Vagina (tissue), 2 donors: Measurements from ENCODE around the gene WNT5A.

ENCODE experiments used
- CTCF ChIP-seq, 3 experiments: fragments of 450-650 bp in 2 of 3; fragments of 200-600 bp in 1 of 3; sonication (generic) in 1 of 3; IDR thresholded peaks; one replicate each; pipeline ENCODE4 v1.5.1; 2017 to 2019; ENCODE audit warnings: antibody characterized with exemption in 3 of 3, mild to moderate bottlenecking in 2 of 3, moderate library complexity in 2 of 3
- POLR2A ChIP-seq, 2 donors: fragments of 450-650 bp; IDR thresholded peaks; one replicate each; pipeline ENCODE4 v1.6.1; 2017; ENCODE audit warnings: antibody characterized with exemption in 2 of 2, mild to moderate bottlenecking in 2 of 2, moderate library complexity in 2 of 2

- TF ChIP-seq CTCF (IDR thresholded peaks at IDR 0.05) (no peak), POLR2A (IDR thresholded peaks at IDR 0.05) (no peak)
These were observed 41.6 kb downstream of the WNT5A start for GRCh38 chr3:55445551-55445950.
